ENCODE data around the gene MACROD2.

MACROD2 gene

DNA sequence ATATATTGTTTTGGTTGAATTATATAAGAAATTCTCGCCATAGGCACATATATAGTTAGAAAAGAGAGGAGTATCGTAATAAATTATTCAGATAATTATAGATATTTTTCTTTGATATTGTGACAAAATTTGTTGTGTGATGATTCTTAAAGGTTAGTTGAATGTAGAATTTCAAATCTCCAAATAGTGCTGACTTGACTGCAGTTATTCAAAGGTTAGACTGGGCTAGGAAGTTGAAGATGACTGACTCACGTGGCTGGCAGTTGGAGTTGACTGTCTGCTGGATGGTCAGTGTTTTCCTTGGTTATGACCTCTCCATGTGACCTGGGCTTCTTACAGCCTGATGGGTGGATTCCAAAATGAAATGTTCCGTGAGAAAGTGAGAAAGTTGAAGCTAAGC, 286.8 kb downstream of the MACROD2 start:
- no peak for DNase-seq

DNA sequence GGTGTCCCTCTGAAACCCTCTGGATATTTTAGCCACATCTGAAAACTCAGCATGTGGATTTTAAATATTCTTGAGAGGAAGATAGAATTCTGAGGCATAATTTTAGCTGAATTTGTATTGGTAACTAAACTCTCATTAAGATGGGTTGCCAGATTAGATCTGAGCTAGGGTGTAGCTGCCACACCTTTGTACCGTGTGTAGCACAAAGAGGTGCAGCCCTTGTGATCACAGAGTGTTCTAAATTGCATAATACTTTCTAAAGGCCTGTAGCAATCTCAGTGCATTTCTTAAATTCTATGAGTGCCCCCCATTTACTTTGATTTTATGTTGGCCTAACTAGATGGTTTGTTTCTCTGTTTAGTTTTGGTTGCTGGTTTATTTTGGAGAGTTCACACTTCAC, 289.1 kb downstream of the MACROD2 start:
- no peak for DNase-seq

DNA sequence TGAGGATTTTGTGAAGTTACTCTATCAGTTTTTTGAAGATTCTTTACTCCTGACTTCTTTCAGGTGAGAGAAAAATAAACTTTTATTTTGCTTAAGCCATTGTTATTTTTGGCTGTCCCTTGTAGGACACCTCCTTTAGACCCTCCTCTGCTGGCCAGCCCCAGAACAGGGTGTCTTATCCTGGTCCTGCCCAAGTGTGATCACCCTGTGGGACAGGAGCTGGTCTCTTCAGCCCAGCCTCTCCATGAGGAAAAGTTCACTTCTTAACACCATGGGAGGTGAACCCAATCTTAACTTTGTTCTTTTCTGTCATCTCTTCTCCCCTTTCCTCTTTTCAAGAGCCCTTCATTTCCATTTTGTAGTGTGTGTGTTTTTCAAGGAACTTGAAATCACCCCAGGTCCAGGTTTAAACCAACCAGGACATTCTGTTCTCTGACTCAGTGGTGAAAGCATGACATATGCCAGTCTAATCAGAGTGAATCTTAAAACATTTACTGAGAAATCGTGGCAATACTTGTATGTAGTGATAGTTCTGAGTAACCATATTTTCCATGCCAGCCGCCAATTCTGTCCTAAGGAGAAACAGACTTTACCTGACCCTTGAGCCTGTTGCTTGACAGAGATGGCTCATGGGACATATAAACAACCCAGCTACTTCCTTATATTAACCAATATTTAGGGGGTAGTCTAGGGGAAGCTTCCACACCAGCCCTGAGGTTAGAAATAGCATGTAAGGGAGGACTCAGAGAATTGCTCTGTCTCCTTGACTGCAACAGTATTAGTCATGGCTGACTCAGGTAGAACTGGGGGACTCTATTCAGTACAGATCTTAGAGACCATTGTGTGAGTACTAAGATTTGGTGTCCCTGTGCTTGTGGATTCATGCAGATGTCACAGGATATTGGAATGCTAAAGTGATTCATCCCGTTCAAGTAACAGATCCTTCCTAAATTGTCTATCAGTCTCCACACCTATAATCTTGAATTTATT, 293.3 kb downstream of the MACROD2 start:
- DNase-seq, result no peak

DNA sequence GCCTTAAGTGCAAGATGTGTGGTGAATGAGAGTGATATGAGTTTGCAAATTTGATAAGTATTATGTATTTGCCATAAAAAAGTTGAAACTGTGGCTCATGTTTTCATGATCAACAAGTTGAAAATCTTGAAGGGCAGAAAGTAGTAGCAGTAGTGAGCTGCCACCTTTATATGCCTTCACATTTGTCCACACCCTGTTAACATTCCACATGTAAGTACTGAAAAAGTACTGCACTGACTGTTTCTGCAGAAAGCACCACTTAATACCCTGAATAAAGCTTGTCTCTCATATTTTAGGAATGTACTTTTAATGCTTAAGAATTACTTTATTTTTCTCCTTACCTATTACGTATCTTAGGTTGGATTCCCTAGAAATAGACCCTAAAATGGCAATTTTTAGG, 296.2 kb downstream of the MACROD2 start:
- DNase-seq, result no peak

DNA sequence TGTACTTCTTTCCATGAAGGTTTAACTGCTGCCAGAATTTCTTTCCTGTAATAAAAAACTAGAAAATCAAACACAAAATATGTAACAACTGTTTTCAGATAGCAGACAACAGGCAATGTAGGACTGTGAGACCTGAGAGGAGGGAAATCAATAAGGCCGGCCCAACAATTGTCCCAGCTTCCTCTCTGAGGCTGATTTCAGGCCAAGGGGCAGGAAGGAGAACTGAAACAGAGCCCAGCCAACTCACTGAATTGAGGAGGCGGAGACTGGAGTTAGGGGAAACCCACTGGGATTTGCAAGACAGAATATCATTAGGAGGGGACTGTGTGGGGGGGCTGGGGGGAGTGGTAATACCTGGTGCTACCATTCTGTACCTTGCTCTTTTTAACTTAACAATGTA, 299.9 kb downstream of the MACROD2 start:
- no peak for DNase-seq

DNA sequence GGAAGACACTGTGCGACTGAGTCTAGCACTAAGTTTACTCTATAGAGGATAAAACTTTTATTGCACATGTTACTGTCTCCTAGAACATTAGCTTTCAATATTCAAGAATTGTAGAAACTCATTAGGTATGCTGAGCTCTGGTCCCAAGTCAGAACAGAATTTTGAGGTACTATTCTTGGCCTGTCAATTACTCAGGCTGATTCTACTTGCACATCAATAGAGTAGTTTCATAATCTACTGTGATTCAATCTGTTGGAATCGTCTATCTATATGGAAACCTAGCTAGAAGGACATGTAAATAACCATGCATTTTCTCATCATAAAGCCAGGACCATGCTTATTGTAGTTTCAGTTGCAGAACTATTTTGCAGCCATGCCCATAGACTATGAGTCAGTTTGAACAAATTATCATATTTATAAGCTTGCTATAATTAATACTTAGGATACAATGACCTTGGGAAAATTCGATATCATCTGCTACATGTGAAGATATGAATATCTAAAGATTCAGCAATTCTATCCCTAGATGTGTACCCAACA, 300.5 kb downstream of the MACROD2 start:
- no peak for DNase-seq

DNA sequence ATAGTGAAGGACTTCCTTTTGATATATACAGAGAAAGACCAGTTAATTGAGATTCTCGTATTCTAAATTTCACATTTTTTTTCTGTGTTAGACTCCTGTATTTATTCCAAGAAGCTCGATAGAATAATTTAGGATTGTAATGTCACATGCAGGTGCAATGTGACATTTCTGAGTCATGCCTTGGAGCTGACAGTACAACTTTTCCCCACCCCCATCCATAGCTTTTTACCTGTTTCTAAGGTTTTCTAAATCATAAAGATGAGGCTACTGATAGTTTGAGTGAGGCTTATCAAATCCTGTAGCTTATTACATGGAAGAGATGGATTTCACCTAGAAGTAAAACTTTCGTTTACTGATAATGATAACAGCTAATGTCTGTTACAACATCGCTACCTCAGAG, 304.5 kb downstream of the MACROD2 start:
- no peak for DNase-seq

DNA sequence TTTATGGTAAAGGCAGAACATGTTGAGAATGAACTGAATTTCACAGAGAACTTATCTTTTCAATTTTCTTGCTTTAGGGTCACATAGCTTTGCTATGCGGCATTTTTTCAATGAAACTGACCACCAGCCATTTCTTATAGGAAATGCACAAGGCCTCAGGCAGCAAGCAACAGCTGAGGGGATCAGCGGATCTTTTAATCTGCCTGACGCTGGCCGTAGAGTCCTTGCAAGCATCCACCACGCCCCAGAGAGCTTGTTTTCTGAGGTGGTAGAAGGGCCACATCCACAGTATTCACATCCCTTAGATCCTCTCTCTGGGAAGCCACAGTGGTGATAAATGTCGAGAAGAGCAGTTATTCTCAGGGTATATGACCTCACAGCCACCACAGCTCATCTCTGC, 307.8 kb downstream of the MACROD2 start:
- DNase-seq, result no peak

DNA sequence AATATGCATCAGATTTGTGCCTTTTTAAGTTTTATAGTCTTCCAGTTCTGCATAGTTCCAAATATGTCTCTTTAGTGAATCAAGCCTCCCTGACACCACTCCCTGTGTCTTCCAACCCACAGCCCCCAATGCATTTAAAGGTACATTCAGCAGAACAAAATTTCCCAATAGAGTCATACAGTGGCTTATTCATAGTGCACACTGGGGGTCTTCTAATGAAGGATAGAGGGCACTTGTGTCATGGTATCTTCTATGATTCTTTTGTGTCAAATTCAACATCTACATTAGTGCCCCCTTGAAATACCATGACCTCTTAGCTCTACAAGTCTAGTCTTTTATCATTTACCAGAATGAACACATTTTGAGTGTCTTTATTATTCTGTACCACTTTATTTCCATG, 308.3 kb downstream of the MACROD2 start:
- DNase-seq, result no peak

DNA sequence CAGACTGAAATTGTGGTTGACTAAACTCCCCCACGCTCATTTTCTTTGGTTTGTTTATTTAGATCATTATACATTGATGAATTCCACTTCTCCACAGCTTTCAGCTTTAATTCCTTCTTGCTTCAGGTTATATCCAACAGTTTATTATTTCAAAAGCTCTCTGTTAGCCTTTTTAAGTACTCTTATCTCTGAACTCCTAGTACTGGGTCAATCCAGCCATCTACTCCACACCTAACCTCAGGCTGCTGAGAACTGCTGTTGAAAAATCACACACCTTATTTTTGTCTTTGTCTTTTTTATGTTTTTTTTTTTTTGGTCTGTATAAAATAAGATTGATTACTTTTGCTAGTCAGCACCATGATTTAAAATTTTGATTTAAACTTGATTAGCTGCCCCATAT, 309.2 kb downstream of the MACROD2 start:
- no peak for DNase-seq

DNA sequence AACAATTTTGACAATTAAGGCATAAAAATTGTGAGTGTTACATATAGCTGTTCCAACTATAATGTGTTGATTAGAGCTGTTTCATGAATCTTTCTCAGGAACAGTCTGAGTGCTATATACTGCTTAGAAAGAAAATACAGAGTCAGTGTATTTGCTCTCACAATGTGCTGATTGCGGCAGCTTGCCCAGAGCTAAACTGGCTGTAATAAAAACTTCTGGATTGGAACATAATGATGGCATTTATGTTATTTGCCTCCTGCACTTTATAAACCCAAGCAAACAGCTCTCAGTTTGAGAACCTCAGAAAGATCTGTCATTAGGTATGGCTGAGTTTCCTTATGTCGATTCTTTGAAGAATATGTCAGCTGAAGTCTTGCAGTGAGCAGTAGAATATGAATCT, 312.6 kb downstream of the MACROD2 start:
- no peak for DNase-seq

DNA sequence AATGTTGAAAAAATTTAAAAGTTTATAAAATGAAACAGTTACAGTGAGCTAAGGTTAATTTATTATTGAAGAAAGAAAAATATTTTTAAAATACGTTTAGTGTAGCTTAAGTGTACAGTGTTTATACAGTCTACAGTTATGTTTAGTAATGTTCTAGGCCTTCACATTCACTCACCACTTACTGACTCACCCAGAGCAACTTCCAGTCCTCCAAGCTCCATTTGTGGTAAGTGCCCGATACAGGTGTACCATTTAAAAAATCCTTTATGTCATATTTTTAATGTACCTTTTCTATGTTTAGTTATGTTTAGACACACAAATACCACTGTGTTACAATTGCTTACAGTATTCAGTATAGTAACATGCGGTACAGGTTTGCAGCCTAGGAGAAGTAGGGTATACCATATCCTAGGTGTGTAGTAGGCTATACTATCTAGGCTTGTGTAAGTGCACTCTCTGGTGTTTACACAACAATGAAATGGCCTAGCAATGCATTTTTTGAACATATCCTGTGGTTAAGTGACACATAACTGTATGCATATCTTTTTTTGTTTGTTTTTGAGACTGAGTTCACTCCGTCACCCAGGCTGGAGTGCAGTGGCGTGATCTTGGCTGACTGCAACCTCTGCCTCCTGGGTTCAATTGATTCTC, 315.8 kb downstream of the MACROD2 start:
- no peak for DNase-seq

DNA sequence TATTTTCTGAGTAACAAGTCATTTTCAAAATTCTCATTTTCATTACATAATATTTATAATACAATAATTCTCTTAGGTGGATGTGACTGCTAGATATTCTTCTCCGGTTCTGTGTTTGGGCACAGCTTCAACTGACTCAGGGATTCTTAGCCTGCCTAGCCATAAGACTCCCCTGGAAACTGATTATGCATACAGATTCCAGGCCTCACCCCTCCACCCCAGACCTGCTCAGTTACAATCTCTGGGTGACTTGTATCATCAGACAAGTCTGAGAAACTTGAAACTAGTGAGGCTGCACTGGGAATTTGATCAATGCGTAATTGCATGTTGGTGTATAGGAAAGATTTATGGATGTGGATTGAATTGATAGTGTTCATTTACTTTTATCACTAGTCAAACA, 316.7 kb downstream of the MACROD2 start:
- DNase-seq, result no peak

DNA sequence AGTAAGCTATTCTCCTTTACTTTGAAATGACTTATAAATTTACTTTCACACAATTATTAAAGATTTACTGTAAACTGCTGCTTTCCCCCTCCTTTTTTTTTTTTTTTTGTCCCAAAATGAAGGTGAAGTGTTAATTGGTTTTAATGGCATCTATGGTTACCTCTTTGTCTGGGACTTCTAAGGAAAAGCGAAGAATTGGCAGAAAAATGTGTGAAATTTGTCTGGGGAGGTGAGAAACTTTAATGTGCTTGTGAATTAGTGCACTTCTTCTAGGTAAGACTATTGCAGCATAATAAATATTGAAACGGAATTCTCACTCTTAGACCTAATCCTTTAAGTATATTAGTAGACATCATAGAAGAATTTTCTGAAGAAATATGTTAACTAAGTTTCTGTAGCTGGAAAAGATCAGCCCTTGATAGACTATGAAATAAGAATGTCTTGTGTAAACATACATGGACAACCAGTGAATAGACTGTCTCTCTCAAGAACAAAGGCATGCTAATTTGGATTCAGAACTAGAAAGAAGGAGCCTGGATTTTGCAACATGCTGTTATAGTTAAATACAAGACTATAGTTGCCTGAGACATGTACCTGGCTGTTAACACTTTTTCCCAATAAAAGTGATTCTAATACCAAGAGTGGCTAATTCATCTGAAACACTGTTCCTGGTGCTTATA, 318.2 kb downstream of the MACROD2 start:
- DNase-seq, result no peak

DNA sequence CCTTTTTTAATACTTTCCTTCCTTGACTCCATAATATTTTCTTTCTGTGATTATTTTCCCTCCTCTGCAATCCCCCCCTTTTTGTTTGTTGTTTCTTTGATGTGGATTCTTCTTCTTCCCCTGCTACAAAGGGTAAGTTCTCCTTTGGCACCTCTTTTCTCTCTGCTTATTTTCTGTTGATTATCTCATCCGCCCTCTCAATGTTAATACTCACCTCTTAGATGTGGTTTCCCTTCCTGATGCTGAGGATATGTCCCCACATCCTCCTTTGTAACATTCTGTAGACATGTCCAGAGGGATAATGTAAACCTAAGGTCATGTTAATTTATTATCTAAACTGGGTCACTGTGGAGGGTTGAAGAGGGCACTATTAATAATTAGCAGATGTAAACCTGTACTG, 324.4 kb downstream of the MACROD2 start:
- no peak for DNase-seq

DNA sequence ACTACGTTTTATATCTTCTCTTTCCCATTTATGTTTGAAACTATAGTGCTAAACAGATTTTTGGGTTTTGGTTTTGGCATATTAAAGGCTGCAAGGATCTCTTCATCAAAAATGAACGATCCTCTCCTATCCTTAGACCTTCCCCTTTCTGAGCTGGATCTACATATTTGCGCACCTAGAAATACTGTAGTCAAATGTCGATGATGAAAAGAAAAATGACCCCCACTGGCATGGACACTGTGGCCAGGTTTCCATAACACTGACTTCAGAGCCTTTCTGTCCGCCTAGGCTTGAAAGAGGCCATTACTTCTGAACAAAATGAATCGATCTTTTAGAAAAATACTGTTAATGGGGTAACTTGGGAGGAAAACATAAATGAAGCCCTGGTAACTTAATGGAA, 336.3 kb downstream of the MACROD2 start:
- no peak for DNase-seq

DNA sequence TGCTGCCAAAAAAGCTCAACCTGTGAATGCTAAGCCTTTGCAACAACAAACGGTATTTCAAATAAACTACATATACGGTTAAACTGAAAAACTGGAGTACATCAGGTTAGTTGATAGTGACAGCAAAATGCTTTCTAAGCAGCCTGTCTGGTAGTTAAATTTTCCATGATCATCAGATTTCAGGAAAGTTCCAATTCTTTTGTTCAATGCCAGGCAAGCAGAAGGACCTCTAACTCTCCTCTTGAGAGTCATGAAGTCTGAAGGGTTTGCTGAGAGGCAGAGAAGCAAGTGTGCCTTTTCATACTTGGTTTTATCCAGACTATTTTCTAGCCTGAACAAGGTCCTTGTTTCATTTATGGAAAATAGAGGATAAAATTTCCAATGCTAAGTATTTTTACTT, 337.6 kb downstream of the MACROD2 start:
- no peak for DNase-seq

DNA sequence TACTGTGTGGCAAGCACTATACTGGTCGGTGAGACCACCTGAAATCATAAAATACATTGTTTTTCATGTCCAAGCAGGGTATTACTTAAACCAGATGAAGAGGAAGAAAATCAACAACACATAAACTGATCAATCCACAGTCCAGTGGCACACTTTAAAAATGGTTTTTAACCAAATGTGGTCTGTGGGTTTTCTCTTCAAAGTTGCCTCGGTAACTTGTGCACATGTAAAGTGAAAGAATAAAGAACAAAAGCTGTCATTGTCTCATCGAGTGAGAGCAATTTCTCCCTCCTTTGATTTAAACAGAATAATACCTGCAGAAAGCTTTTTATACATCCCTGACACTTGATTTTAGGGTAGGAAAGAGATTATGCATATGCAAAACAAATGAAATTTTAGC, 338.4 kb downstream of the MACROD2 start:
- no peak for DNase-seq

DNA sequence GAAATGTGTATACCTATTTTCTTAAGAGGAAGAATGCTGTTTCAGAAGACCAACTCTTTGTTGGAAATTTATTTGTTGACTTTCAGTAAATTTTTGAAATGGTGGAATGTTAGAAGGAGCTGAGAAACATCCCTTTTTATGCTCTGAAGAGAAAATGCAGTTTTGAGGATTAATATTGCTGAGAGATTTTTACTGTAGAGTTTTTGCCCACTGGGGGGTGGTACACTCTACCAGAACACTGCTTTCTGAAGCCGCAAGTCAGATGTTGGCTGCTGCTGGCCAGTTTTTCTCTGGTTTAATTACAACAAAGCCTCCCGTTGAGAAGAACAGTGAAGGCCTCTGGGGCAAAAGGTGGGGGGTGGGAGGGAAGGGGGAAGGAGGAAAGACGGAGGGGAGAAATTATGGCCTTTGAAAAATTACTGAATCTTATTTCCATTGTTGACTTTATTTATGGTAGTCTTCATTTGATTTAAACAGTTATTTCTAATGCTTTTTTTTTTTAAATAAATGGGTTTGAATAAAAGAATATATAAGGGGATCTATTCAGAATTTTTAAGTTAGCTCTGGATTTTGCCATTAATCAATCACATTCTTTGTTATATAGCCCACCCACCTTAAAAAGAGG, 339.1 kb downstream of the MACROD2 start:
- DNase-seq, result no peak

DNA sequence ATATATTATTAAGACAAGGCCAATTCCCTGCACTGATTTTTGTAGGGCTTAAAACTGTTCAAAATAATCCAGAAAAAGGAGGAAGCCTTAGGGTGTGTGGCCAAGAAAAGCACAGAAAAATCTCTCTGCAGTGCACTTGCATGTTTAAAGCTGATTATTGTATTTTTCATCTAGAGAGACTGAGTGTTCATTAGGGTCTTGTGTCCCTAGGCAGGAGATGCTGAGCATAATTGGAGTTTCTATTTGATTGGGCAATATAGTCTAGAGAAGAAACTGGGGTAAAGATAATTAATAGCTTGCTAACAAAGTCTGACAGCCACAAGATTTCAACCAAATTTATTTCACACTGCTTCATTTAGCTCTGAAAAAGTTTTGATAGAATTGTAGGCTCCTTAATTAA, 339.7 kb downstream of the MACROD2 start:
- no peak for DNase-seq

DNA sequence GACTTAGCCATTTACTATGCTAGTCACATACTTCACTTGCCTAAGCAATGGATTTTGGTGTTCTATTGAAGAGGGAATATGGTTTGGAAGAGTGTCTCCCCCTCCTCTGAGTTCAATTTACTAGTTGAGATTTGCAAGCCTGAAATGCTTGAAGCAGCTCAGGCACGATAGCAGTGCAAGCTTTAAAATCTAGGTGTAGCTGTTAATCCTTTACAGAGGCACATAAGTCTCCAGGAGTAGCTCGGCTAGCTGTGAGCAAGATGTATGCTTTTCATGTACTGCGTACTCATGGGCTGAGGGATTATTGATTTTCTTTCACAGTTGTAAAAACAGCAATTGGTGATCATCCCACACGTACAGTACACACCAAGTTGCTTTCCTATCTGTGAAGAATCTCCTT, 341.4 kb downstream of the MACROD2 start:
- no peak for DNase-seq

DNA sequence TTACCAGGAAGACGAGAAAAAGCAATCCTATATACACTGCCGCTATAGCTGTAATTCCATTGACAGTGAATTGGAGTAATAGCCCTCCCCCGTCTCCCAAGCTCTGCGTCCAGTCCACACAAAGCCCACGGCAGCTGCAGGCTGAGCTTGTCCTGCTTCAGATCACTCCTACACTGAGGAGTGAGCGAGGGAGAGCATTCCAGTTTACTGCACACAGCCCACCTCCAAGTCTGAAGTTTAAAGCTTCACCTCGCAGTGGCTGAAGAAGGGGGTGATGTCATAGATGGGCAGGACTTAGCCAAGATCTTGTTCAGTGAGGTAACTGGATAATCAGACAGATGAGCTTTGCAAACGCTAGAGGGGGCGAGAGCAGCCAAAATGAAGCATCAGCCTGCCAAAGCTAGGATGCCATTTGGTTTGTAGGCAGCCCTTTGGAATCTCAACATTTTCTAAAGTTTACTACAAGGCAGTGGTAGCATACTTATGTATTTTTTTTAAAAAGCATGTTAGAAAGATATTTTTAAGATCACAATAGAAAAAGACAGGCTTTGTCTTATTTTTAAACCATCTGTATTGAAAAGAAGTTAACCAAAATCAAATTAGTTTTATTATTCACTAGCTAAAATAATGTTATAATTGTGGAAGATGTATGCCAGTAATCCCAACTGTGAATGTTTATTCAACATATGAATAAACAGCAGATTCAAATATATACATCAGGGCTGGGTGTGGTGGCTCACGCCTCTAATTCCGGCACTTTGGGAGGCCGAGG, 342.3 kb downstream of the MACROD2 start, which contains the start of gene FLRT3:
Gene FLRT3 (minus strand): TSS at position 213 of the 772 bp plus-strand sequence. CDS start 10,106 bp downstream, outside the sequence.
- peak; percentile 18 to 51 (median 42) for DNase-seq
